Fibroblast of lung (primary cell): Measurements from ENCODE around the gene TTLL7.

Experiments
- CTCF ChIP-seq, 2 donors: IDR thresholded peaks in 1 of 2; conservative IDR thresholded peaks in 1 of 2; 1 replicate in 1 of 2; 2 replicates in 1 of 2; pipeline ENCODE4 v1.5.1; 2011 to 2012; ENCODE audit warnings: low read length in 2 of 2, control low read depth in 1 of 2, inconsistent platforms in 1 of 2, low read depth in 1 of 2, mild to moderate bottlenecking in 1 of 2
- EZH2 ChIP-seq: IDR thresholded peaks from 2 replicates; pipeline ENCODE4 v1.5.1; 2012; ENCODE audit warnings: low read length, control low read depth, mild to moderate bottlenecking; ENCODE audit errors: missing control alignments

GRCh38 chr1:84037758-84038611 lies 39.1 kb upstream of the TTLL7 start:
- TF ChIP-seq CTCF (conservative IDR thresholded peaks at IDR 0.05 in 1 of 2, IDR thresholded peaks at IDR 0.05 in 1 of 2; ENCODE audit: low read depth in 1 of 2, low read length in 2 of 2) = no peak
- no peak for TF ChIP-seq EZH2
